Measurements from ENCODE around the gene ATP8B3. TPM values are rescaled to one million over a fixed set of nuclear protein-coding genes. Genes with fewer than 3 reads are reported as not detected.

Gene ATP8B3
- total RNA-seq, 2 donors from 2014 or later = 0.52 TPM; not detected in 1

GRCh38 chr19:1782521-1782920 is 29.6 kb downstream of the ATP8B3 start:
- TF ChIP-seq CTCF (IDR thresholded peaks at IDR 0.05) (no peak), POLR2A (IDR thresholded peaks at IDR 0.05) (no peak)
- ATAC-seq (no peak), DNase-seq (no peak)
- Histone ChIP-seq H3K4me1 (no peaks in the 10 kb centered on the region), H3K9me3 (peaks cover 0 to 5% (median 0%) of the 10 kb centered on the region in 3 donors), H3K36me3 (replicated peaks in 1 of 2; ENCODE audit: insufficient read depth in 1 of 2, low read depth in 2 of 2) (no peaks in the 10 kb centered on the region), H3K27ac (no peak overlapping the region), H3K4me3 (no peak overlapping the region), H3K27me3 (peaks cover 0 to 12% of the 10 kb centered on the region in 2 donors)
- intact Hi-C loops (cut with DNase I) = no loop called here
- WGBS, 2 donors = 17 to 48% methylated on average over 1 to 7 of the region's 7 CpGs

GRCh38 chr19:1780272-1780958 is 31.7 kb downstream of the ATP8B3 start:
- ATAC-seq (no peak), DNase-seq (no peak)
- Histone ChIP-seq H3K27me3 (peaks cover 0 to 30% of the 10 kb centered on the region in 2 donors), H3K27ac (no peak overlapping the region), H3K36me3 (replicated peaks in 1 of 2; ENCODE audit: insufficient read depth in 1 of 2, low read depth in 2 of 2) (no peaks in the 10 kb centered on the region), H3K9me3 (peaks cover 0 to 5% (median 0%) of the 10 kb centered on the region in 3 donors), H3K4me3 (no peak overlapping the region), H3K4me1 (no peaks in the 10 kb centered on the region)
- intact Hi-C loops (cut with DNase I) = no loop called here
- 19 to 24% methylated on average over 4 to 14 of the region's 14 CpGs for whole genome bisulfite sequencing, 2 donors
- TF ChIP-seq CTCF (IDR thresholded peaks at IDR 0.05) (no peak), POLR2A (IDR thresholded peaks at IDR 0.05) (no peak)

- ATAC-seq (no peak), DNase-seq (no peak)
- intact Hi-C loops (cut with DNase I) = no loop called here
- 14 to 15% methylated on average over 16 of the region's 16 CpGs for WGBS, 2 donors
- no peak overlapping the region for H3K4me3 ChIP-seq
- peaks cover 0 to 38% of the 10 kb centered on the region in 2 donors for H3K27me3 ChIP-seq
- no peaks in the 10 kb centered on the region for H3K36me3 ChIP-seq (replicated peaks in 1 of 2; ENCODE audit: insufficient read depth in 1 of 2, low read depth in 2 of 2)
- TF ChIP-seq CTCF (IDR thresholded peaks at IDR 0.05) (no peak), POLR2A (IDR thresholded peaks at IDR 0.05) (no peak)
- H3K27ac ChIP-seq = no peak overlapping the region
- no peaks in the 10 kb centered on the region for H3K4me1 ChIP-seq
- peaks cover 0 to 5% (median 0%) of the 10 kb centered on the region in 3 donors for H3K9me3 ChIP-seq
These were observed 32.5 kb downstream of the ATP8B3 start for GRCh38 chr19:1779574-1779973.

- no peak for ATAC-seq
- intact Hi-C loops (cut with DNase I) = no loop called here
- H3K4me1 ChIP-seq = no peaks in the 10 kb centered on the region
- no peaks in the 10 kb centered on the region for H3K36me3 ChIP-seq (replicated peaks in 1 of 2; ENCODE audit: insufficient read depth in 1 of 2, low read depth in 2 of 2)
- 43 to 54% methylated on average over 8 to 10 of the region's 10 CpGs for WGBS, 2 donors
- no peak overlapping the region for H3K27ac ChIP-seq
- no peak for DNase-seq
- H3K9me3 ChIP-seq = peaks cover 0 to 5% (median 0%) of the 10 kb centered on the region in 3 donors
- peaks cover 0 to 38% of the 10 kb centered on the region in 2 donors for H3K27me3 ChIP-seq
- no peak overlapping the region for H3K4me3 ChIP-seq
- TF ChIP-seq CTCF (IDR thresholded peaks at IDR 0.05) = no peak
- TF ChIP-seq POLR2A (IDR thresholded peaks at IDR 0.05) = no peak
These were observed 34.9 kb downstream of the ATP8B3 start for GRCh38 chr19:1777149-1777548.
